ENCODE results near the gene SV2C.

SV2C gene

GRCh38 chr5:76152700-76153099 lies 69.5 kb downstream of the SV2C start:
- no peak for DNase-seq
- in situ Hi-C loops (cut with HindIII; ENCODE audit: low pct_ligation_motif_present, low pct_unique_long_range_greater_than_20kb, low sequenced_read_pairs) = no loop called here

- in situ Hi-C loops (cut with HindIII; ENCODE audit: low pct_ligation_motif_present, low pct_unique_long_range_greater_than_20kb, low sequenced_read_pairs) = no loop called here
- DNase-seq = no peak
Observed at GRCh38 chr5:76153271-76153670, 70.1 kb downstream of the SV2C start.

GRCh38 chr5:76154009-76154690 lies 71.0 kb downstream of the SV2C start:
- in situ Hi-C loops (cut with HindIII; ENCODE audit: low pct_ligation_motif_present, low pct_unique_long_range_greater_than_20kb, low sequenced_read_pairs) = no loop called here
- DNase-seq = no peak

- in situ Hi-C loops (cut with HindIII; ENCODE audit: low pct_ligation_motif_present, low pct_unique_long_range_greater_than_20kb, low sequenced_read_pairs) = no loop called here
- DNase-seq = no peak
Observed at GRCh38 chr5:76155536-76155935, 72.4 kb downstream of the SV2C start.

GRCh38 chr5:76162335-76162734 lies 79.2 kb downstream of the SV2C start:
- no peak for DNase-seq
- in situ Hi-C loops (cut with HindIII; ENCODE audit: low pct_ligation_motif_present, low pct_unique_long_range_greater_than_20kb, low sequenced_read_pairs) = no loop called here

- DNase-seq = no peak
- in situ Hi-C loops (cut with HindIII; ENCODE audit: low pct_ligation_motif_present, low pct_unique_long_range_greater_than_20kb, low sequenced_read_pairs) = no loop called here
Observed at GRCh38 chr5:76163111-76163628, 80.0 kb downstream of the SV2C start.

GRCh38 chr5:76165029-76165428 lies 81.8 kb downstream of the SV2C start:
- in situ Hi-C loops (cut with HindIII; ENCODE audit: low pct_ligation_motif_present, low pct_unique_long_range_greater_than_20kb, low sequenced_read_pairs) = no loop called here
- no peak for DNase-seq

GRCh38 chr5:76165711-76166374 lies 82.7 kb downstream of the SV2C start:
- DNase-seq = no peak

GRCh38 chr5:76166886-76167576 lies 83.8 kb downstream of the SV2C start:
- in situ Hi-C loops (cut with HindIII; ENCODE audit: low pct_ligation_motif_present, low pct_unique_long_range_greater_than_20kb, low sequenced_read_pairs) = no loop called here
- no peak for DNase-seq

More at GRCh38 chr5:76165711-76166374, 82.7 kb downstream of the SV2C start:
- in situ Hi-C loops (cut with HindIII; ENCODE audit: low pct_ligation_motif_present, low pct_unique_long_range_greater_than_20kb, low sequenced_read_pairs) = no loop called here

- no peak for DNase-seq
- in situ Hi-C loops (cut with HindIII; ENCODE audit: low pct_ligation_motif_present, low pct_unique_long_range_greater_than_20kb, low sequenced_read_pairs) = no loop called here
Observed at GRCh38 chr5:76169146-76169905, 86.1 kb downstream of the SV2C start.

GRCh38 chr5:76174101-76174500 lies 90.9 kb downstream of the SV2C start:
- no peak for DNase-seq
- in situ Hi-C loops (cut with HindIII; ENCODE audit: low pct_ligation_motif_present, low pct_unique_long_range_greater_than_20kb, low sequenced_read_pairs) = no loop called here

GRCh38 chr5:76175051-76175666 lies 92.0 kb downstream of the SV2C start:
- in situ Hi-C loops (cut with HindIII; ENCODE audit: low pct_ligation_motif_present, low pct_unique_long_range_greater_than_20kb, low sequenced_read_pairs) = no loop called here
- DNase-seq = peak; percentile 44

- DNase-seq = no peak
- in situ Hi-C loops (cut with HindIII; ENCODE audit: low pct_ligation_motif_present, low pct_unique_long_range_greater_than_20kb, low sequenced_read_pairs) = no loop called here
Observed at GRCh38 chr5:76175821-76176403, 92.7 kb downstream of the SV2C start.

- in situ Hi-C loops (cut with HindIII; ENCODE audit: low pct_ligation_motif_present, low pct_unique_long_range_greater_than_20kb, low sequenced_read_pairs) = no loop called here
- no peak for DNase-seq
Observed at GRCh38 chr5:76177978-76178377, 94.8 kb downstream of the SV2C start.

- DNase-seq = no peak
- in situ Hi-C loops (cut with HindIII; ENCODE audit: low pct_ligation_motif_present, low pct_unique_long_range_greater_than_20kb, low sequenced_read_pairs) = no loop called here
Observed at GRCh38 chr5:76178913-76179312, 95.7 kb downstream of the SV2C start.

GRCh38 chr5:76180814-76181805 lies 97.9 kb downstream of the SV2C start:
- no peak for DNase-seq
- in situ Hi-C loops (cut with HindIII; ENCODE audit: low pct_ligation_motif_present, low pct_unique_long_range_greater_than_20kb, low sequenced_read_pairs) = no loop called here

GRCh38 chr5:76187386-76187785 lies 104.2 kb downstream of the SV2C start:
- in situ Hi-C loops (cut with HindIII; ENCODE audit: low pct_ligation_motif_present, low pct_unique_long_range_greater_than_20kb, low sequenced_read_pairs) = no loop called here
- no peak for DNase-seq
